ENCODE results near the gene TRAF6.

DNA sequence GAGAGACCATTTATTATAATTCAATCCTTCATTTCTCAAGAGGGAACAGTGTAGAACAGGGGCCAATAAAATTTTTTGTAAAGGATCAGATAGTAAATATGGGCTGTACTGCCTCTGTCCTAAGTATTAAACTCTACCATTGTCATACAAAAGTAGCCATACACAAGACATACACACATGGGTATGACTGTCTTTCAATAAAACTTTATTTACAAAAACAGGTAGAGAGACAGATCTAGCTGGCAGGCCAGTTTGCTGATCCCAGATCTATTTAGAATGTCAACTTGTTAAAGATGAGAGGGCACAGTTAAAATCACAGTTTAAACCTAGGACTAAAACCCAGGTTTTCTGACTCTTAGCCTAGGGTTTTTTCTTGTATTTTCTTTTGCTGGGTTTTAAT is 16.7 kb downstream of the TRAF6 start:
- TF ChIP-seq, protein P1, sequence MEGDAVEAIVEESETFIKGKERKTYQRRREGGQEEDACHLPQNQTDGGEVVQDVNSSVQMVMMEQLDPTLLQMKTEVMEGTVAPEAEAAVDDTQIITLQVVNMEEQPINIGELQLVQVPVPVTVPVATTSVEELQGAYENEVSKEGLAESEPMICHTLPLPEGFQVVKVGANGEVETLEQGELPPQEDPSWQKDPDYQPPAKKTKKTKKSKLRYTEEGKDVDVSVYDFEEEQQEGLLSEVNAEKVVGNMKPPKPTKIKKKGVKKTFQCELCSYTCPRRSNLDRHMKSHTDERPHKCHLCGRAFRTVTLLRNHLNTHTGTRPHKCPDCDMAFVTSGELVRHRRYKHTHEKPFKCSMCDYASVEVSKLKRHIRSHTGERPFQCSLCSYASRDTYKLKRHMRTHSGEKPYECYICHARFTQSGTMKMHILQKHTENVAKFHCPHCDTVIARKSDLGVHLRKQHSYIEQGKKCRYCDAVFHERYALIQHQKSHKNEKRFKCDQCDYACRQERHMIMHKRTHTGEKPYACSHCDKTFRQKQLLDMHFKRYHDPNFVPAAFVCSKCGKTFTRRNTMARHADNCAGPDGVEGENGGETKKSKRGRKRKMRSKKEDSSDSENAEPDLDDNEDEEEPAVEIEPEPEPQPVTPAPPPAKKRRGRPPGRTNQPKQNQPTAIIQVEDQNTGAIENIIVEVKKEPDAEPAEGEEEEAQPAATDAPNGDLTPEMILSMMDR (IDR thresholded peaks at IDR 0.05), result no peak
- no peak for TF ChIP-seq POLR2A (IDR thresholded peaks at IDR 0.05)

Measured in body of pancreas (tissue), 4 donors.